Rectal smooth muscle tissue (tissue), 1 donor: Measurements from ENCODE around the gene SLC25A28.
A peak's percentile ranks its signal among the peaks of the same experiment; 100 is the strongest.
"Not testable (repeated sequence)": the region's sequence is repeated elsewhere in the genome, so short reads cannot be mapped to it uniquely, and the experiment has no call there.

Experiments
- H3K27ac ChIP-seq: one replicate; pipeline ENCODE4 v1.7.0; 2013; ENCODE audit warnings: low read depth, low read length, inconsistent platforms
- H3K27me3 ChIP-seq: one replicate; pipeline ENCODE4 v1.7.0; 2013; ENCODE audit warnings: low read length; ENCODE audit not compliant: control insufficient read depth, insufficient read depth
- H3K36me3 ChIP-seq: one replicate; pipeline ENCODE4 v1.7.0; 2013; ENCODE audit warnings: low read length; ENCODE audit not compliant: control insufficient read depth, insufficient read depth
- H3K4me1 ChIP-seq: one replicate; pipeline ENCODE4 v1.7.0; 2013; ENCODE audit warnings: low read length; ENCODE audit not compliant: control insufficient read depth, insufficient read depth
- H3K4me3 ChIP-seq: one replicate; pipeline ENCODE4 v1.7.0; 2013; ENCODE audit warnings: low read length
- H3K9ac ChIP-seq: one replicate; pipeline ENCODE4 v1.7.0; 2013; ENCODE audit warnings: low read length

The SLC25A28 gene

DNA sequence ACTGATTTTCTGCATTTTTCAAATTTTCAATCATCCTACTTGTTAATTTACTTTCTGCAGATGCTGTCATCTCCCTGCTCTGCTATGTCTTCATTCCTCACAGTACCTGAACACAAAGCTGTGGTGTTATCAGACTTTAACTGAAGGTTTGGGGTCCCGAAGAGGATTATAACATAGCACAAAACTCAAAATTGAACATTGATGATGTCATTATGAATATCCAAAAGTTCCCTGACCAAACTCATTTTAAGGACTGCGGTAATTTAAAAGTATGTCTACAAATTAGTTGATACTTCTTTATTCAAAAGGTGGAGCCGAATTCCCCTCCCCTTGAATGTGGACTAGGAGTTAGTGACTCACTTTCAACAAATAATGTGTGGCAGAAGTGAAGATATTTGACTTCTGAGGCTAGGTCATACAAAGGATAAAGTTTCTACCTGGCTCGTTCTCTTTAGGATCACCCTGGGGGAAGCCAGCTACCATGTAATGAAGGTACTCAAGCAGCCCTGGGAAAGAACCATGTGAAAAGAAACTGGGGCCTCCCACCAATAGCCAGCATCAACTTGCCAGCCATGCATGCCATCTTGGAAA is 32.7 kb upstream of the SLC25A28 start:
- H3K27ac ChIP-seq = no peak overlapping the region
- no peaks in the 10 kb centered on the region for H3K27me3 ChIP-seq
- H3K36me3 ChIP-seq = no peaks in the 10 kb centered on the region
- no peak overlapping the region for H3K4me3 ChIP-seq
- H3K9ac ChIP-seq = no peak overlapping the region
- H3K4me1 ChIP-seq = no peaks in the 10 kb centered on the region

DNA sequence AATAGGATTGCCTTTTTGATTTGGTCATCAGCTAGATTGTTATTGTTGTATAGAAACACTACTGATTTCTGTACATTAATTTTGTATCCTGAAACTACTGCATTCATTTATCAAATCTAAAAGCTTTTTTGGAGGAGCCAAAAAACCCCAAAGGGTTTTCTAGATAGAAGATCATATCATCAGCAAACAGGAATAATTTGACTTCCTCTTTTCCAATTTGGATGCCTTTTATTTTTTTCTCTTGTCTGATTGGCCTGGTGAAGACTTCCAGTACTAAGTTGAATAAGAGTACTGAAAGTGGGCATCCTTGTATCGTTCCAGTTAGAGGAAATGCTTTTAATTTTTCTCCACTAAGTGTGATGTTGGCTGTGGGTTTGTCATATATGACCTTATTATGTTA is 28.5 kb upstream of the SLC25A28 start:
- H3K4me3 ChIP-seq = no peak overlapping the region
- H3K36me3 ChIP-seq = no peaks in the 10 kb centered on the region
- H3K9ac ChIP-seq = no peak overlapping the region
- H3K27ac ChIP-seq = no peak overlapping the region
- H3K27me3 ChIP-seq = no peaks in the 10 kb centered on the region
- no peaks in the 10 kb centered on the region for H3K4me1 ChIP-seq

DNA sequence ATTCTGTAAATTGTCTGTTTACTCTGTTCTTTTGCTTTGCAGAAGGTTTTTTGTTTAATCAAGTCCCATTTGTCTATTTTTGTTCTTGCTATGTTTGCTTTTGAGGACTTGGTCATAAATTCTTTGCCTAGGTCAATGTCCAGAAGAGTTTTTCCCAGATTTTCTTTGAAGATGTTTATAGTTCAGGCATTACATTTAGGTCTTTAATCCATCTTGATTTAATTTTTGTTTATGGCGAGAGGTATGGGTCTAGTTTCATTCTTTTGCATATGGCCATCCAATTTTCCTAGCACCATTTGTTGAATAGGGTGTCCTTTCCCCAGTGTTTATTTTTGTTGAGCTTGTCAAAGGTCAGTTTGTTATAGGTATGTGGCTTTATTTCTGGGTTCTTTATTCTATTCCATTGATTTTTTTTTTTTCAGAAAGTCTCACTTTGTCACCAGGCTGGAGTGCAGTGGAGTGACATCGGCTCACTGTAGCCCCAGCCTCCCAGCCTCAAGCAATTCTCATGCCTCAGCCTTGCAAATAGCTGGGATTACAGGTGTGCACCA is 27.4 kb upstream of the SLC25A28 start:
- H3K36me3 ChIP-seq = no peaks in the 10 kb centered on the region
- no peak overlapping the region for H3K4me3 ChIP-seq
- H3K27me3 ChIP-seq = no peaks in the 10 kb centered on the region
- H3K27ac ChIP-seq = no peak overlapping the region
- H3K9ac ChIP-seq = no peak overlapping the region
- H3K4me1 ChIP-seq = no peaks in the 10 kb centered on the region

DNA sequence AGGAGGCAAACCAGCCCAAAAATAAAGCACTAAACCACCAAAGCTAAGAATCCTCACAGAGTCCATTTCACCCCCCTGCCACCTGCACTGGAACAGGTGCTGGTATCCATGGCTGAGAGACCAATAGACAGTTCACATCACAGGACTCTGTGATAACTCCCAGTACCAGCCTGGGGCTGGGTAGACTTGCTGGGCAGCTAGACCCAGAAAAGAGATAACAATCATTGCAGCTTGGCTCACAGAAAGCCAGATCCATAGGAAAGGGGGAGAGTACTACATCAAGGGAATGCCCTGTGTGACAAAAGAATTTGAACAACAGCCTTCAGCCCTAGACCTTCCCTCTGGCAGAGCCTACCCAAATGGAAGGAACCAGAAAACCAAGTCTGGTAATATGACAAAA is 13.6 kb upstream of the SLC25A28 start:
- Histone ChIP-seq H3K36me3 (no peaks in the 10 kb centered on the region), H3K27ac (no peak overlapping the region), H3K27me3 (no peaks in the 10 kb centered on the region), H3K9ac (no peak overlapping the region), H3K4me1 (no peaks in the 10 kb centered on the region), H3K4me3 (no peak overlapping the region)

DNA sequence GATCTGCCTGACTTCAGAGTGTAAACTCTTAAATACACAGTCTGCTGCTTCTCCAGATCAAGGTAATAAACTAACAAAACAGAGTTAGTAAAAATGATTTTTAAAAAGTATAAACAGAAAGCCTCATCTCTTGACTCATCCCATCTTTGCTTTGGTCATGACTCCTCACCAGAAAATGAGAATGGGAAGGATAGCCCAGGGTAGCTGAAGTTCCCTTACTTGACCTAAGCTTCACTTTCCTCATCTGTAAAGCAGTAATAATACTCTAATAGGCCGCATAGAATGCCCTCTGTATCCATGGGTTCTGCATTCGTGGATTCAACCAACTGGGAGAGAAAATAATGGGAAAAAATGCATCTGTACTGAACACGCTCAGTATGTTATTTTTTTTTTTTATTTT is 11.3 kb upstream of the SLC25A28 start:
- H3K27ac ChIP-seq = no peak overlapping the region
- H3K36me3 ChIP-seq = no peaks in the 10 kb centered on the region
- no peaks in the 10 kb centered on the region for H3K4me1 ChIP-seq
- H3K27me3 ChIP-seq = no peaks in the 10 kb centered on the region
- H3K9ac ChIP-seq = no peak overlapping the region
- no peak overlapping the region for H3K4me3 ChIP-seq

DNA sequence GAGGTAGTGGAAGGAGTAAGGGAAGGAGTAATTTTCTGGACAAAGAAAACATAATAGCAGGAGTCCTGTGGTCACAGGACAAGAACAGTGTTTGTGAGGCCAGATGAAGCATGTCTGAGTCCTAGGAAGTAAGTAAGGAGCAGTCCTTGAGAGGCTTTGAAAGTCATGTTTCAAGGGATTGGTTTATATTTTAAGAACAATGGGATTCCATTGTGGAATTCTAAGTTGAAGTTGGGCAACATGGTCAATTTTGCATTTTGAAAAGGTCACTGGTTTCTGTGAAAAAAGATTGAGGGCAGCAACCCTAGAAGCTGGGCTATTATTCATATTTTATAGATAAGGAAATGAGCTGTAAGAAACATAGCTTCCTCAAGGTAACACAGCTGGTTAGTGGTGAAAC is 10.8 kb upstream of the SLC25A28 start:
- Histone ChIP-seq H3K36me3 (no peaks in the 10 kb centered on the region), H3K27me3 (no peaks in the 10 kb centered on the region), H3K4me3 (no peak overlapping the region), H3K4me1 (no peaks in the 10 kb centered on the region), H3K9ac (no peak overlapping the region), H3K27ac (no peak overlapping the region)

DNA sequence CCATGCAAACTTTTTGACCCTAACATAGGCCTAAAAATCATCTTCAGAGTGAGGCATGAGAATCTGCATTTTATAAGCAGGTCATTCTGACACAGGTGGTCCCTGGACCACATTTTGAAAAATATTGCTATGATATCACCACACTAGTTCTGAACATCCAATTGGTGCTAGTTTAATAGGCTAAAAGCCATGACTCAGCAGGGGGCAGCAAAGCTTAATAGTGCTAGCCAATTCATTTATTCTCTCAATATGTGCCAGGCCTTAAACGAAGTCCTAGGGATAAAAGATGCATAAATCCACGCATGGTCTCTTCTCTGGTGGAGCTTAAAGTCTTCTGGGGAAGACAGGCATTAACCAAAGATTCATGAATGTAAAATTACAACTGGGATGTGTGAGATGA is 10.2 kb upstream of the SLC25A28 start:
- H3K36me3 ChIP-seq = no peaks in the 10 kb centered on the region
- no peak overlapping the region for H3K27ac ChIP-seq
- no peaks in the 10 kb centered on the region for H3K4me1 ChIP-seq
- H3K4me3 ChIP-seq = no peak overlapping the region
- H3K9ac ChIP-seq = no peak overlapping the region
- no peaks in the 10 kb centered on the region for H3K27me3 ChIP-seq

DNA sequence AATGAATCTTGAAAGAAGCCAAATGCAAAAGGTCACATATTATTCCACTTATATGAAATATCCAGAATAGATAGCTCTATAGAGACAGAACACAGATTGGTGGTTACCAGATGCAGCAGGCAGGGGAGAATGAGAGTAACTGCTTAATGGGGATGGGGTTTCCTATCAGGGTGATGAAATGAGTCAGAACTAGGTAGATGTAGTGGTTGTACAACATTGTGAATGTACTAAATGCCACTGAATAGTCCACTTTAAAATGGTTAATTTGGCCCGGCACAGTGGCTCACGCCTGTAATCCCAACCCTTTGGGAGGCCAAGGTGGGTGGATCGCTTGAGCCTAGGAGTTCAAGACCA is 9.4 kb upstream of the SLC25A28 start:
- no peaks in the 10 kb centered on the region for H3K36me3 ChIP-seq
- no peak overlapping the region for H3K27ac ChIP-seq
- H3K4me3 ChIP-seq = no peak overlapping the region
- H3K27me3 ChIP-seq = no peaks in the 10 kb centered on the region
- H3K9ac ChIP-seq = no peak overlapping the region
- H3K4me1 ChIP-seq = no peaks in the 10 kb centered on the region

DNA sequence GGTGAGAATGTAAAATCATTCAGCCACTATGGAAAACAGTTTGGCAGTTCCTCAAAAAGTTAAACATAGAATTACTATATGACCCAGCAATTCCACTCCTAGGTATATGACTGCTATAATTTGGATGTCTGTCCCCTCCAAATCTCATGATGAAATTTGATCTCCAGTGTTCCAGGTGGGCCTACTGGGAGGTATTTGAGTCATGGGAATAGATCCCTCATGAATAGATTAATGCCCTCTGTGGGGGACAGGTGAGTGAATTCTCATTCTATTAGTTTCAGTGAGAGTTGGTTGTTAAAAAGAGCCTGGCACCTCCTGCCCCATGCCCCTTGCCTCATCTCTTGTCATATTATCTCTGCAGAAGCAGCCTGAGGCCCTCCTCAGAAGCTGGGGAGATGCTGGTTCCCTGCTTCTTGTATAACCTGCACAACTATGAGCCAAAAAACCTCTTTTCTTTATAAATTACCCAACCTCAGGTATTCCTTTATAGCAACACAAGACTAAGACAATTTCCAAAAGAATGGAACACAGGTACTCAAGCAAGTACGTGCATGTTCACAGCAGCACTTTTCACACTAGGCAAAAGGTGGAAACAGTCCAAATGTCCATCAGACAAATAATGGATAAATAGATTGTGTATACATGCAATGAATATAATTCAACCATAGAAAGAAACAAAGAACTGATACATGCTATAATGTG is 8.8 kb upstream of the SLC25A28 start:
- Histone ChIP-seq H3K4me3 (no peak overlapping the region), H3K27me3 (no peaks in the 10 kb centered on the region), H3K4me1 (no peaks in the 10 kb centered on the region), H3K36me3 (no peaks in the 10 kb centered on the region), H3K9ac (no peak overlapping the region), H3K27ac (no peak overlapping the region)

DNA sequence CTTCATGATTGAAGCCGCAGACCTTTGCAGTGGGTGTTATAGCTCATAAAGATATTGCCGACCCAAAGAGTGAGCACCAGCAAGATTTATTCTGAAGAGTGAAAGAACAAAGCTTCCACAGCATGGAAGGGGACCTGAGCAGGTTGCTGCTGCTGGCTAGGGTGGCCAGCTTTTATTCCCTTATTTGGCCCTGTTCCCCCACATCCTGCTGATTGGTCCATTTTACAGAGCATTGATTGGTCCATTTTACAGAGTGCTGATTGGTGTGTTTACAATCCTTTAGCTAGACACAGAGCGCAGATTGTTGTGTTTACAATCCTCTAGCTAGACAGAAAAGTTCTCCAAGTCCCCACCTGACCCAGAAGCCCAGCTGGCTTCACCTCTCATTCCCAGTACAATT is 4.9 kb upstream of the SLC25A28 start:
- not testable (repeated sequence) for H3K4me1 ChIP-seq, H3K4me3 ChIP-seq, H3K27me3 ChIP-seq, H3K36me3 ChIP-seq, H3K27ac ChIP-seq, H3K9ac ChIP-seq

DNA sequence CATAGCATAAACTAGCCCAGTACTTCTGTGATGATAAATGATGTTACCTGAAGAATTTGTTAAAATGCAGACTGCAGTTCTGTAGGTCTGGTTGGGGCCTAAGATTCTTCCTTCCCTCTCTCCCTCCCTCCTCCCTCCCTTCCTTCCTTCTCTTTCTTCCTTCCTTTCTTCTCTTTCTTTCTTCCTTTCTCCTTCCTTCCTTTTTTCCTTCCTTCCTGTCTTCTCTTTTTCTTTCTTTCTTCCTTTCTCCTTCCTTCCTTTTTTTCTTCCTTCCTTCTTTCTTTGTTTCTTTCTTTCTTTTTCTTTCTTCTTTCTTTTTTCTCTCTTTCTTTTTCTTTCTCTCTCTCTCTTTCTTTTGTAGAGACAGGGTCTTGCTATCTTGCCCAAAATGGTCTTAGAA is 3.7 kb upstream of the SLC25A28 start:
- Histone ChIP-seq H3K9ac (no peak overlapping the region), H3K4me1 (peaks cover 6% of the 10 kb centered on the region), H3K4me3 (no peak overlapping the region), H3K36me3 (no peaks in the 10 kb centered on the region), H3K27me3 (no peaks in the 10 kb centered on the region), H3K27ac (no peak overlapping the region)

DNA sequence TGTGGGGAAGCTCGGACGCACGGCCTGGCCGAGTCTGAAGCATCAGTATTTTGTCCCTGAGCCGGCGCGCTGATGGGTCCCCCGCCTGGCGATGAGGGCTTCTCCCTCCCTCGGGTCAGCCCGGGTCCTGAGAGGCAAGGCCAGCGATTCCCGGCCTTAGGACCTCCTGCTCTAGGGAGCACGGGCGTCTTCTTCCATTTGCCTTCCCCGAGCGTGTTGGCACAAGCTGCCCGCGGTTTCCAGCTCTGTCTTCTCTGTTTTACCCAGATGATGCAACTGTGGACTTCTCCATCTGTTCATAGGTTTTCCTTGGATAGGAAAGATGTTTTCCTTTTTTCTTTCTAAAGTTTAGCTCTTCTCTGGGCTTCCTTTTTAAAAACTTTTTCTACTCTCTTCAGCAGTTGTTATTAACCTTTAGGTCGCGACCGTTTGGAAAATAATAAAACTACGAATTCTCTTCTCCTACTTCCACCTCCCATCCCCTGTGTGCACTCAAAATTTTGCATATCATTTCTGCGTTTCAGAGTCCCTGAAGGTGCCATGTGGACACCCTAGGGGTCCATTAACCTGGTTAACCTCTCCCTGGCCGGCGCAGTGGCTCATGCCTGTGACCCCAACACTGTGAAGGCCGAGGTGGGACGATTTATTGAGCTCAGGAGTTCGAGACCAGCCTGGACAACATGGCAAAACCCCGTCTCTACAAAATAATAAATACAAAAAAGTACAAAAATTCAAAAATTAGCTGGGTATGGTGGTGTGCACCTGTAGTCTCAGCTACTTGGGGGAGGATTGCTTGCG is 1.4 kb upstream of the SLC25A28 start:
- Histone ChIP-seq H3K27me3 (no peaks in the 10 kb centered on the region), H3K4me3 (peak overlapping the region; percentile 84), H3K9ac (peak overlapping the region; percentile 95), H3K4me1 (peaks cover 23% of the 10 kb centered on the region), H3K27ac (peak overlapping the region; percentile 95), H3K36me3 (no peaks in the 10 kb centered on the region)
